Body of pancreas (tissue), 4 donors: ENCODE data around the gene TMBIM4. TPM values are rescaled to one million over a fixed set of nuclear protein-coding genes. Genes with fewer than 3 reads are reported as not detected.

Experiments used
- ATAC-seq: fragments of 150-250 bp; one replicate; pipeline ENCODE4 v1.9.1; 2016
- DNase-seq, 4 donors: peaks; one replicate each; pipeline ENCODE4 v3.0.0-alpha.2; 2019
- H3K27ac ChIP-seq, 4 donors: fragments of 200-600 bp; sonication (generic); 1 replicate in 3 of 4; 2 replicates in 1 of 4; pipeline versions ENCODE4 v1.5.1 to v1.6.1; 2016 to 2019; ENCODE audit warnings: mild to moderate bottlenecking in 1 of 4, mixed read lengths in 1 of 4, moderate library complexity in 1 of 4
- H3K27me3 ChIP-seq, 2 donors: fragments of 200-600 bp; sonication (generic); one replicate each; pipeline ENCODE4 v1.6.0; 2016; ENCODE audit warnings: mild to moderate bottlenecking in 1 of 2
- H3K36me3 ChIP-seq, 2 donors: fragments of 200-600 bp; sonication (generic); replicated peaks in 1 of 2; 2 replicates each; pipeline ENCODE4 v1.5.1; 2016; ENCODE audit warnings: low read depth in 2 of 2; ENCODE audit not compliant: insufficient read depth in 1 of 2
- H3K4me1 ChIP-seq: fragments of 200-600 bp; sonication (generic); one replicate; pipeline ENCODE4 v1.6.0; 2016
- H3K4me3 ChIP-seq, 2 donors: fragments of 200-600 bp; sonication (generic); 1 replicate in 1 of 2; 2 replicates in 1 of 2; pipeline ENCODE4 v1.5.1; 2016 to 2019
- H3K9me3 ChIP-seq, 3 donors: fragments of 200-600 bp; sonication (generic); 1 replicate in 2 of 3; 2 replicates in 1 of 3; pipeline ENCODE4 v1.5.1; 2016
- POLR2A ChIP-seq, 3 donors: fragments of 450-650 bp; IDR thresholded peaks; one replicate each; pipeline ENCODE4 v1.6.1; 2016; ENCODE audit warnings: antibody characterized with exemption in 3 of 3, mild to moderate bottlenecking in 2 of 3
- WGBS, 2 donors: methylation state at CpG; one replicate each; pipeline ENCODE4 v1.1.5; 2017; 5-methylcytosine and 5-hydroxymethylcytosine counted together
- intact Hi-C: fragments of 100-400 bp; cut with DNase I; formaldehyde crosslinking; loops from one replicate; pipeline ENCODE4 v1.15.1; 2023
- total RNA-seq, 2 donors: library from RNA; depleted of rRNA; stranded (reverse); fragments of >200 nt; gene quantifications; one replicate each; pipeline ENCODE4 v1.1.0, GENCODE V29; 2016
- TF ChIP-seq, protein P1 (sequence below), 7 experiments: fragments of 450-650 bp in 4 of 7; fragments of 200-600 bp in 3 of 7; sonication (generic) in 3 of 7; IDR thresholded peaks; one replicate each; pipeline ENCODE4 v1.5.1; 2016 to 2019; ENCODE audit warnings: antibody characterized with exemption in 7 of 7

Gene TMBIM4
- total RNA-seq, 2 donors from 2014 or later, result 59.7 to 62.3 TPM

- Histone ChIP-seq H3K27ac (no peak overlapping the region), H3K9me3 (no peaks in the 10 kb centered on the region), H3K36me3 (no peaks in the 10 kb centered on the region), H3K4me3 (no peak overlapping the region), H3K27me3 (no peaks in the 10 kb centered on the region), H3K4me1 (peaks cover 10% of the 10 kb centered on the region)
- no peak for DNase-seq
- no peak for ATAC-seq
- intact Hi-C loops, result no loop called here
- TF ChIP-seq, protein P1, sequence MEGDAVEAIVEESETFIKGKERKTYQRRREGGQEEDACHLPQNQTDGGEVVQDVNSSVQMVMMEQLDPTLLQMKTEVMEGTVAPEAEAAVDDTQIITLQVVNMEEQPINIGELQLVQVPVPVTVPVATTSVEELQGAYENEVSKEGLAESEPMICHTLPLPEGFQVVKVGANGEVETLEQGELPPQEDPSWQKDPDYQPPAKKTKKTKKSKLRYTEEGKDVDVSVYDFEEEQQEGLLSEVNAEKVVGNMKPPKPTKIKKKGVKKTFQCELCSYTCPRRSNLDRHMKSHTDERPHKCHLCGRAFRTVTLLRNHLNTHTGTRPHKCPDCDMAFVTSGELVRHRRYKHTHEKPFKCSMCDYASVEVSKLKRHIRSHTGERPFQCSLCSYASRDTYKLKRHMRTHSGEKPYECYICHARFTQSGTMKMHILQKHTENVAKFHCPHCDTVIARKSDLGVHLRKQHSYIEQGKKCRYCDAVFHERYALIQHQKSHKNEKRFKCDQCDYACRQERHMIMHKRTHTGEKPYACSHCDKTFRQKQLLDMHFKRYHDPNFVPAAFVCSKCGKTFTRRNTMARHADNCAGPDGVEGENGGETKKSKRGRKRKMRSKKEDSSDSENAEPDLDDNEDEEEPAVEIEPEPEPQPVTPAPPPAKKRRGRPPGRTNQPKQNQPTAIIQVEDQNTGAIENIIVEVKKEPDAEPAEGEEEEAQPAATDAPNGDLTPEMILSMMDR (IDR thresholded peaks at IDR 0.05), result no peak
- TF ChIP-seq POLR2A (IDR thresholded peaks at IDR 0.05), result no peak
Measured at GRCh38 chr12:66111605-66112004, 58.2 kb downstream of the TMBIM4 start.

- Histone ChIP-seq H3K36me3 (no peaks in the 10 kb centered on the region), H3K4me3 (no peak overlapping the region), H3K4me1 (peaks cover 10% of the 10 kb centered on the region), H3K9me3 (no peaks in the 10 kb centered on the region), H3K27me3 (no peaks in the 10 kb centered on the region), H3K27ac (no peak overlapping the region)
- no peak for DNase-seq
- no peak for ATAC-seq
- intact Hi-C loops, result loop anchor here (10.0 kb wide), 1 partner anchor 804 kb away; no protein-coding TSS in a partner anchor
- 55 to 58% methylated on average over 4 of the region's 4 CpGs for WGBS, 2 donors
- TF ChIP-seq POLR2A (IDR thresholded peaks at IDR 0.05), result no peak
- TF ChIP-seq, protein P1 (IDR thresholded peaks at IDR 0.05), result no peak
Measured at GRCh38 chr12:66109056-66109455, 60.7 kb downstream of the TMBIM4 start.

- intact Hi-C loops, result loop anchor here (10.0 kb wide), 1 partner anchor 804 kb away; no protein-coding TSS in a partner anchor
Measured at GRCh38 chr12:66108386-66108785, 61.4 kb downstream of the TMBIM4 start.

DNA sequence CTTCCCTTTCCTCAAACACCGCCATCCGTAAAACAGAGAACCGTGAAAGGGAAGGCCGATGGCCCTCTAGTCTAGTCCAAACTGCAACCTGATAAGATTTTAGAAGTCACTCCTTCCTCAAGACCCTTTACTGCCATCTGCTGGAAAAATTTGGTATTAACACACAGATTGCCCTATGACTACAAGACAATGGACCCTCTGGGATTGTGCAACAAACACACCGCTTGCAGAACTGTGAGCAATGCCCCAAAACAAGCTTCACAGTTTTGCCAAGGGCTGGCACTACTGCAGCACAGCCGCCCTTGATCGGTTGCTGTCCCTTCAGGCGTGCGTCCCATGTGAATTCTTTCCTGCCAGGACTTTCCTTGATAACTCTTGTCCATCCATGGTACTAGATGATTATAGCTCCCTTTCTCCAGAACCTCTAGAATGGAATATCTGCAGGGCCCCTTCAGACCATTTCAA lies 62.3 kb downstream of the TMBIM4 start:
- peak; percentile 95 for ATAC-seq
- H3K36me3 ChIP-seq, result no peaks in the 10 kb centered on the region
- H3K4me3 ChIP-seq, result no peak overlapping the region
- peak; percentile 37 to 82 (median 64) for DNase-seq
- H3K27ac ChIP-seq, result no peak overlapping the region
- H3K9me3 ChIP-seq, result no peaks in the 10 kb centered on the region
- H3K4me1 ChIP-seq, result peaks cover 10% of the 10 kb centered on the region
- no peaks in the 10 kb centered on the region for H3K27me3 ChIP-seq
- intact Hi-C loops, result loop anchor here (10.0 kb wide), 1 partner anchor 803 kb away; no protein-coding TSS in a partner anchor
- 18% methylated on average over 8 to 9 of the region's 9 CpGs for WGBS, 2 donors
- TF ChIP-seq, protein P1 (IDR thresholded peaks at IDR 0.05), result peak; percentile 51 to 87 (median 83)
- no peak for TF ChIP-seq POLR2A (IDR thresholded peaks at IDR 0.05)

More at GRCh38 chr12:66108386-66108785, 61.4 kb downstream of the TMBIM4 start:
- H3K4me3 ChIP-seq, result no peak overlapping the region
- no peak for DNase-seq
- H3K9me3 ChIP-seq, result no peaks in the 10 kb centered on the region
- WGBS, 2 donors, result 74 to 91% methylated on average over 1 of the region's 1 CpG
- H3K4me1 ChIP-seq, result peaks cover 10% of the 10 kb centered on the region
- no peak overlapping the region for H3K27ac ChIP-seq
- ATAC-seq, result no peak
- no peaks in the 10 kb centered on the region for H3K36me3 ChIP-seq
- H3K27me3 ChIP-seq, result no peaks in the 10 kb centered on the region
- TF ChIP-seq, protein P1 (IDR thresholded peaks at IDR 0.05), result no peak
- TF ChIP-seq POLR2A (IDR thresholded peaks at IDR 0.05), result no peak
